ENCODE measurements around the gene CASP4. TPM values are rescaled to one million over a fixed set of nuclear protein-coding genes. Genes with fewer than 3 reads are reported as not detected.
"Not testable (repeated sequence)": the region's sequence is repeated elsewhere in the genome, so short reads cannot be mapped to it uniquely, and the experiment has no call there.

CASP4 gene
- total RNA-seq, 2 donors from 2014 or later = 27.6 to 29.8 TPM

- Histone ChIP-seq H3K4me1 (no peaks in the 10 kb centered on the region), H3K27me3 (no peaks in the 10 kb centered on the region), H3K4me3 (no peak overlapping the region), H3K36me3 (no peaks in the 10 kb centered on the region), H3K9ac (ENCODE audit: low read depth in 2 of 2, low read length in 2 of 2) (no peak overlapping the region), H3K9me3 (no peaks in the 10 kb centered on the region), H3K27ac (no peak overlapping the region)
- intact Hi-C loops (cut with DNase I) = no loop called here
- TF ChIP-seq, protein P1, sequence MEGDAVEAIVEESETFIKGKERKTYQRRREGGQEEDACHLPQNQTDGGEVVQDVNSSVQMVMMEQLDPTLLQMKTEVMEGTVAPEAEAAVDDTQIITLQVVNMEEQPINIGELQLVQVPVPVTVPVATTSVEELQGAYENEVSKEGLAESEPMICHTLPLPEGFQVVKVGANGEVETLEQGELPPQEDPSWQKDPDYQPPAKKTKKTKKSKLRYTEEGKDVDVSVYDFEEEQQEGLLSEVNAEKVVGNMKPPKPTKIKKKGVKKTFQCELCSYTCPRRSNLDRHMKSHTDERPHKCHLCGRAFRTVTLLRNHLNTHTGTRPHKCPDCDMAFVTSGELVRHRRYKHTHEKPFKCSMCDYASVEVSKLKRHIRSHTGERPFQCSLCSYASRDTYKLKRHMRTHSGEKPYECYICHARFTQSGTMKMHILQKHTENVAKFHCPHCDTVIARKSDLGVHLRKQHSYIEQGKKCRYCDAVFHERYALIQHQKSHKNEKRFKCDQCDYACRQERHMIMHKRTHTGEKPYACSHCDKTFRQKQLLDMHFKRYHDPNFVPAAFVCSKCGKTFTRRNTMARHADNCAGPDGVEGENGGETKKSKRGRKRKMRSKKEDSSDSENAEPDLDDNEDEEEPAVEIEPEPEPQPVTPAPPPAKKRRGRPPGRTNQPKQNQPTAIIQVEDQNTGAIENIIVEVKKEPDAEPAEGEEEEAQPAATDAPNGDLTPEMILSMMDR (IDR thresholded peaks at IDR 0.05) = no peak
- DNase-seq = no peak
Observed at GRCh38 chr11:104991994-104992393, 23.6 kb upstream of the CASP4 start.

DNA sequence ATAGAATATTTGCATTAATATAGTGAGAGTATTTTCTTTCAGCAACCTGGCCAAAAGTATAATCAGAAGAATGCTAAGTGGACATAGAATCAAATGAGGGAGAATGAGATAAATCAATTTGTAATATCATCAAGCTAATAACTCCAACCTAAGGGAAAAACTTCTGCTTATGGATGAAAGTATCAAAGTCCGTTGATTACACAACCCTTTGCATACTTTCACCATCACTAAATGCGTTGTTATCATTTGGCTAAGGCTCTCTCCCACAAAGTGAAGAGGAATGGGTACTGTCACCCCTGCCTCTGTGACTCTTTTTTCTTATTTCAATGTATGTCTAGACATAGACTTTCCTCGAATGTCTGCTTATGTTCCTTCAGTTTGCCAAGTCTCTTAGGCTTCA, 16.4 kb upstream of the CASP4 start:
- H3K9me3 ChIP-seq = no peaks in the 10 kb centered on the region
- no peak for DNase-seq
- no peaks in the 10 kb centered on the region for H3K27me3 ChIP-seq
- H3K4me1 ChIP-seq = no peaks in the 10 kb centered on the region
- TF ChIP-seq, protein P1 (IDR thresholded peaks at IDR 0.05) = no peak
- H3K36me3 ChIP-seq = no peaks in the 10 kb centered on the region
- H3K4me3 ChIP-seq = no peak overlapping the region
- intact Hi-C loops (cut with DNase I) = no loop called here
- no peak overlapping the region for H3K9ac ChIP-seq (ENCODE audit: low read depth in 2 of 2, low read length in 2 of 2)
- H3K27ac ChIP-seq = no peak overlapping the region

DNA sequence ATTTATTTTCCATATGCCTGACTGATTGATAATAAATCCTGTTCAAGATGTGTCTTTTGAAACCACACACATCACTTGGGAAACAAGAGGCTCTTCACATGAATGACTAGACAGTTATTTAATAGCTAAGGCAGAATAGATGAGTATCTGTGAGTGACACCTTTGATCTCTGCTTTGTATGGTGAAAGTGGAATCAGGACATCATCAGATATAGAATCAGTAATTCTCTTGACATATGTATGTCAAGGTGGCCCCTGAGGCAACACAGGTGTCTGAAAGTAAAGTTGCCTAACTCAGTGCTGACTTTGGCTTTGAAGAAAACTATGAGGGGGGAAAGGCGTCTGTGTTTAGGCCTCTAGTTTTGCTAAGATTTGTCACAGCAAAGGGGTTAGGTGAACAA, 11.5 kb upstream of the CASP4 start:
- no peak overlapping the region for H3K27ac ChIP-seq
- no peak overlapping the region for H3K4me3 ChIP-seq
- H3K4me1 ChIP-seq = no peaks in the 10 kb centered on the region
- no peaks in the 10 kb centered on the region for H3K36me3 ChIP-seq
- H3K9me3 ChIP-seq = no peaks in the 10 kb centered on the region
- no peak overlapping the region for H3K9ac ChIP-seq (ENCODE audit: low read depth in 2 of 2, low read length in 2 of 2)
- TF ChIP-seq, protein P1 (IDR thresholded peaks at IDR 0.05) = no peak
- no peak for DNase-seq
- no peaks in the 10 kb centered on the region for H3K27me3 ChIP-seq
- intact Hi-C loops (cut with DNase I) = no loop called here

DNA sequence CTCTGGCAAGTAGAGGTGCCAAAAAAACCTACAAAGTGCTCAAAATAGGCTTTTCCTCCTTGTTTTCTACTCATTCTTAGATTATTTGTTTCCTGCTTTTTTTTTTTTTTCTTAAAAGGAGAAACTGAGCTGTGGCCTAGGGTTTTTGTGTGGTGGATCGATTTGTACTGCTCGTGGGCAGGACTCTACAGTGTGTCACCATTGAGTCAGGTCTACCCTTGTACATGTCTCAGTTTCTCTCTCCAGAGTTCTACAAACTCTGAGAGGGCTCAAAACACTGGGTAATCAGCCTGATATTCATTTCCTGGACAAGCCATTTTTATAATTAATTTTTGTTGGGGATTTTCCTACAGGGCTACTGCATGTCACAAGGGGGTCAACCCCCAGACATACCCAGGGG, 5.2 kb upstream of the CASP4 start:
- no peak overlapping the region for H3K9ac ChIP-seq (ENCODE audit: low read depth in 2 of 2, low read length in 2 of 2)
- TF ChIP-seq, protein P1 (IDR thresholded peaks at IDR 0.05) = no peak
- H3K9me3 ChIP-seq = no peaks in the 10 kb centered on the region
- no peaks in the 10 kb centered on the region for H3K4me1 ChIP-seq
- no peak overlapping the region for H3K27ac ChIP-seq
- H3K27me3 ChIP-seq = no peaks in the 10 kb centered on the region
- no peaks in the 10 kb centered on the region for H3K36me3 ChIP-seq
- intact Hi-C loops (cut with DNase I) = no loop called here
- no peak for DNase-seq
- H3K4me3 ChIP-seq = no peak overlapping the region

DNA sequence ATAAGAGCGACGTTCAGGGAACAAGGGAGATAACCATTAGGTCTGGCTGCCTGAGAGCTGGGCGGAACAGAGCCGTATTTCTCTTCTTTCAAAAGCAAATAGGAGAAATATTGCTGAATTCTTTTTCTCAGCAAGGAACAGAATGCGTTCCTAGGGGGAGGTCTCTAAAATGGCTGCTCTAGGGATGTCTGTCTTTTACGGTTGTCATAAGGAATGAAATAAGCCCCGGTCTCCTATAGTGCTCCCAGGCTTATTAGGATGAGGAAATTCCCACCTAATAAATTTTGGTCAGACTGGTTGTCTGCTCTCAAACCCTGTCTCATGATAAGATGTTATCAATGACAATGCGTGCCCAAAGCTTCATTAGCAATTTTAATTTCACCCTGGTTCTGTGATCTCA, 4.5 kb upstream of the CASP4 start:
- H3K4me3 ChIP-seq; H3K9me3 ChIP-seq; DNase-seq; H3K4me1 ChIP-seq; H3K27ac ChIP-seq; H3K27me3 ChIP-seq; H3K9ac ChIP-seq (ENCODE audit: low read depth in 2 of 2, low read length in 2 of 2); intact Hi-C loops (cut with DNase I); H3K36me3 ChIP-seq: not testable (repeated sequence)

GRCh38 chr11:104970756-104971155, 2.4 kb upstream of the CASP4 start:
- Histone ChIP-seq H3K27me3 (no peaks in the 10 kb centered on the region), H3K9me3 (no peaks in the 10 kb centered on the region), H3K36me3 (no peaks in the 10 kb centered on the region), H3K9ac (ENCODE audit: low read depth in 2 of 2, low read length in 2 of 2) (no peak overlapping the region), H3K4me1 (peaks cover 5% of the 10 kb centered on the region), H3K4me3 (no peak overlapping the region), H3K27ac (no peak overlapping the region)
- intact Hi-C loops (cut with DNase I) = no loop called here
- TF ChIP-seq, protein P1 (IDR thresholded peaks at IDR 0.05) = no peak
- no peak for DNase-seq
